HG02885 (cell line): Measurements from ENCODE around the gene FBH1.
A peak's percentile ranks its signal among the peaks of the same experiment; 100 is the strongest.

Source experiments
- ATAC-seq: cut with Tn5 transposase; IDR thresholded peaks from one replicate; pipeline ENCODE4 v1.9.1; 2021; ENCODE audit warnings: mild to moderate bottlenecking; ENCODE audit not compliant: unreplicated experiment, poor library complexity

Gene FBH1

DNA sequence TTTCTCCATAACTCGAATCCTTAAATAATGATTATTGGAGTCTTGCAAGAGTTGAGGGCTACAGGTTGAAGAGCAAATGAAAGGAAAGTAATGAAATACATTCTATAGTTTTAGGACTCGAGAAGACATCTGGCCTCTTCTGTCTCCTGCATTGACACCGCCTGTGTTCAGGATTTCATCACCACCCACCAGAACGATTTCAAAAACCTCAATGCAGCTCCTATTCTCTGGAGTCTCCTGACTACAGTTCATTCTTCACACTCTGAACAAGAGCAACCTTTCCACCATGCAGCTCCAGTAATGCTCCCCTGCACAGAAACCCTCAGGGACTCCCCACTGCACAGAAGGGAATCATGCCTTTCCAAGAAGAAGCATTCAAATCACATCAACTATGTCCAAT is 81.8 kb downstream of the FBH1 start:
- no peak for ATAC-seq

DNA sequence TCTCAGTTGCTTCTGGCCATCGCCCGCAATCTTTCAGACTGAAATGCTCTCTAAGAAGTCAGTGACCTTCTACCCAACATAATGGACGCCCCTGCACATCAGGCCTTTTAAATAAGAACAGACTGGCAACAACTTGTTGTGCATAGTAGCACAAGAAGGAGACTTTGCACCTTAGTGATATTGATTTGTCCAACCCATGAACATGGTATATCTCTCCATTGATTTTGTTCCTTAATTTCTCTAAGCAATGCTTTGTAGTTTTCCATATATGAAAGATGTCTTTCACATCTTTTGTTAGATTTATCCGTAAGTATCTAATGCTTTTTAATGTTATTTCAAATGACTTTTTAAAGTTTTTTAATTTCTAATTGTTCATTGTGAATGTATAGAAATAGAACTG is 83.0 kb downstream of the FBH1 start:
- no peak for ATAC-seq

DNA sequence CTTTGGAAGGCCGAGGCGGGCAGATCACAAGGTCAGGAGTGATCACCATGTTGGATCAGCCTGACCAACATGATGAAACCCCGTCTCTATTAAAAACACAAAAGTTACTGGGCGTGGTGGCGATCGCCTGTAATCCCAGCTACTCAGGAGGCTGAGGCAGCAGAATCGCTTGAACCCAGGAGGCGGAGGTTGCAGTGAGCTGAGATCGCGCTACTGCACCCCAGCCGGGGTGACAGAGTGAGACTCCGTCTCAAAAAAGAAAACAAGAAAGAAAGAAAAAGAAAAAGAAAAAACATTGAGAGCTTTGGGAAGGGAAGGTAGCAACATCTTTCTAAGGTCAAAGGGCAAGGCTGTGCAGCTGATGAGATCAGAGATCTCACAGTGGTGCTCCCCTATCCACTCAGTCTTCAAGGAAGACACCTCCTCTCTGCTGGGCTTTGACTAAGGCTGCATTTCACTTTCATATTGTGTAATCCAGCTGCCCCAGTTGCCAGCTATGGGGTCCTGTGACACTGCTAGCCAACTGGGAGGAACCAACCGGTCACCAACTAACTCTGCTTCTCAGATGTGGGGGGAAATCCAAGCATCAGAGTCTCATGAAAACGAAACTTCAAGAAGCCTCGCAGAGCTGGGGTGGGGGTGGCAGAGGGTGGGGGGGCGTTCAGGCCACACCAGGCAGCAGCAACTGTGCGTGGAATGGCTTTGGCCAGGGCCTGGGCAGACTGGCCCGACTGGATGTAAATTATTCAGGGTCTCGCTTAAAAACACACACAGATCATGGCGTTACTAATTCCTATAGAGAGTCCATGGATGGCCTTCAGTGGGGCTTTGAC is 85.8 kb downstream of the FBH1 start:
- ATAC-seq: peak; percentile 54

DNA sequence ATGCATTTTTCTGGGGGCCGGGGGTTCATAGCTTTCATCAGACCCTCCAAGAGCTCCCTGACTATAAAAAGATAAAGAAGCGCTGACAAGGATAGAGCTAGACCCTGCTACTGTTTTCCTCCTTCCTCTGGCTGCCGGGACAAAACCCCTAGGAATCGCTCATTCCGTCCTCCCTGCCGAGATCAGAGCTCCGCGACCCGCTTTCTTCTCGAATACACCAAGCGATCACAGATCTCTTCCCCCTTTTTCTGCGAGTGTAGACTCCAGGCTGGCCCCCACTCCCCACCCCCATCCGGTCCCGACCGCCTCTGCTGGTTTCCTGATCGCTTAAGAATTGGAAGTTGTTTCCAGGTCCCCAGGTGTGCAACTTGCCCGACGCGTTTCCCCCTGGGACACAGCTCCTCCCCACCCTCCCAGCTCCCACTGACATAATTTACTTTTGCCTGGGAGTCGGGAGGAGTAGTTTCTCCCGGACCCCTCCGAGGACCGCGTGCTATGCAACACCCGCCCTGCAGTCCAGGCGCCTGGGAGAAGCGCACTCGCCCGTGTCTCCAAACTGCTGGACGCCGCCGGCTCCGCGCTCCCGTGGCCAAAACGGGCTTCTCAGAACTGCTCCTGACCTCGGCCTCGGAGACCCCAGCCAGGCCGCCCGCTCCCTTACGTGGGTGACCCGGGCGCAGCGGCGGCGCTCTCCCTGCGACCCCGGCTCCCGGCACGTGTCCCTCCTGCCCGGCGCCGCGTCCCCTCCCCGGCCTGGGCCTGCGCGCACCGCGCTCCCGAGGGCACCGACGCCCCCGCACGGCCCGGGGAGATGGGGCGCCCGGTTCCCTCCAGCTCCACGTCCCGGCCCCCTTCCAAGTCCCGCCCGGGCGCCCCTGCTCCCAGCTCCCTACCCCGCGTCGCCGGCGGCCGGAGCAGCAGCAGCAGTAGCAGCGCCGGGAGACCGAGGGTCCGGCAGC is 86.7 kb downstream of the FBH1 start:
- ATAC-seq: peak; percentile 17

DNA sequence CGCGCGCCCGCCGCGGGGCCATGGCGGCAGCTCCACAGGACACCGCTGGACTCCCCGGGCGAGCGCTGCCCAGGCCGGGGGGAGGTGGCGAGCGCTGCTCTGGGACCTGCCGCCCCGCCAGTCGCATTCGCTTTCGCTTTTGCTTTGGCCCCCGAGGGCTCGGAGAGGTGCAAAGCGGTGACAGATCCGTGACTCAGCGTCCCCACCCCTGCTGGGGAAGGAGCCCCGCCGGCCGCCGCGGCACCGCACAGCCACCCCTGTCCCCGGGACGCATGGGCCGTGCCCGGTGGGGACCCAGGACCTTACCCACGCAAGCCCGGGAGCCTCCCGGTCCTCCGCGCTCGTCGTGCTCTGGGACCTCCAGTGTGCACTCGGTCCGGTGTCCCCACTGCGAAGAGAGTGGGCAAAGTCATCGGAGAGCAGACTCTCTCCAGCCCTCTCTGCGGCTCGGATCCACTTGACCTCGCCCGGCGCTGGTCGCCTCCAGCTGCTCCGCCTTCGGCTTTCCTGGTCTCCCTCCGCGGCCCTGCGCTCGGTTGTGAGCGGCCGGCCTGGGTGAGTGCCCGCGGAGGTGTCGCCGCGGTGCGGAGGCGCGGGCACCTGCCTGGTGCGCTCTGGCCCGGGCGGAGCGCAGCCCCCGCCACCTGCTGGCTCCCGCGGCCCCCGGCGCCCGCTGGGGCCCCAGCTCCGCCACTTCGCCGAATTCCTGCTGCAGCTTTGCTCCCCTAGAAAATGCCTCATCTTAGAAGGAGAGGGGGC is 87.6 kb downstream of the FBH1 start, which contains the start of gene IL15RA:
Gene IL15RA, minus strand, starts transcription at position 73 of the 759 bp plus-strand sequence. Its CDS starts 51 bp downstream, at position 22.
- peak; percentile 67 for ATAC-seq

DNA sequence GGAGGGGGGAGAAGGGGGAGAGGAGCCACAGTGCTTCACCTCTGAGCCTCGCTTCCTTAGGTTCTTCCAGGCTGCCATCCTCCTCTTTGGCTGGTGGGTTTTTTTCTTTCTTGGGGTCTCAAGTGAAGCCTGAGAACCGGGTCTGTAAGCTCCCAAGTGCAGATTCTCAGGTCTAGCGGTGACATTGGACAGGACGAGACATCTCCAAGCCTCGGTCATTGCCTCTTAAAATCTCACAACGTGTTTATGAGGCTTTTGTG is 88.1 kb downstream of the FBH1 start:
- no peak for ATAC-seq

DNA sequence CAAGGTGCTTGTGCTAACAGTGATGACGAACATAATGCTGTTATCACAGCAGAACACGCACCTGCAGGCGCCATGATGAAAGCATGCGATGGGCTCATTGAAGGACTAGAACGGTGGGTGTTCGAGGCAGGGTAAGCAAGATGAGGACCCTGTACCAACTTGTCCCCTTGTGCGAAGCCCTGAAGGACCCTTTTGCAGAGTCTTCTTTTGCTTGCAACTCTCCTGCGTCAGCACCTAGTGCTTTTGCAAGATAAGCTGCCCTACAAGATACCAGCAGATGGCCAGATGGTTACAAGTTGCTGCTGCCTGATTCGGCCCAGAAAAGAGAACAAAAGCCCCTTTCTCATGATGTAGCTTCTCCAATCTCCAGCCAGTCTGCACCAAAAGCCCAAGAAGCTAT is 91.5 kb downstream of the FBH1 start:
- no peak for ATAC-seq

DNA sequence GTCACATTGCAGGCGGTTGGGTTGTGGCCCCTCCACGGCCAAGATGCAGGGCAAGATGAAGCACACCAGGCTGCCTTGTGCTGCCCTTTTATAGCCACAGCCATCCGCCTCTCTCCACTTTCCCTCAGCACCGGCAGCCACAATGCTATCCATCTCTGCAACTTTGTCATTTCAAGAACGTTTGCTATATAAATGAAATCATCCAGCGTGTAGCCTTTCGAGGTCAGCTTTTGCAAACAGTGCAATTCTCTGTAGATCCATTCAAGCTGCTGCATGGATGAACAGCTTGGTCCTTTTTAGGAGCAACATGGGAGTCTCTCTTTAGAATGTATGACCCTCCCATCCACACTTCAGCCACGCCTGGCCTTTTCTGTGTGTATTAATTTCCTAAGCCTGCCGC is 93.7 kb downstream of the FBH1 start:
- ATAC-seq: no peak

DNA sequence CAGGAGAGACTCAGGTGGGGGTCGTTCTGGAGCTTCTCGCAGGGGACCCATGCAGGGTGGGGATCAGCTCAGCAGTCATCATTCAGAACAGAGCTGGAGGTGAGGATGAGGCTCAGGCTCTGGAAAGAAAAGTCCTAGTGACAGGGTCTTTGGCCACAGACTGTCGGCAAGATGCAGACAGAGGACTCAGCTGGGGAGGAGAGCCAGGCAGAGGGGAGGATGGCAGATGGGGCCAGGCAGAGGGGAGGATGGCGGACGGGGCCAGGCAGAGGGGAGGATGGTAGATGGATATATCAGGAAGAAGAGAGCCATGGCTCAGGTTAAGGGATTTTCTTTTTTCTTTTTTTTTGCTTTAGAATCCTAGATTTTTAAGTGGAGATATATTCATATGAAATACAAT is 95.0 kb downstream of the FBH1 start:
- no peak for ATAC-seq
